Mesothelial cell of epicardium (in vitro differentiated cells): ENCODE data around the gene KLHL9. TPM values are rescaled to one million over a fixed set of nuclear protein-coding genes. Genes with fewer than 3 reads are reported as not detected.

Source experiments
- DNase-seq, 2 experiments: peaks; one replicate each; pipeline ENCODE4 v3.0.0; 2021; ENCODE audit warnings: low spot score in 2 of 2; ENCODE audit not compliant: unreplicated experiment in 2 of 2
- H3K27ac Mint-ChIP-seq: 2 replicates; pipeline ENCODE4 v1.8.0; 2021; ENCODE audit warnings: mixed read lengths
- H3K27me3 Mint-ChIP-seq: 2 replicates; pipeline ENCODE4 v1.8.0; 2021; ENCODE audit warnings: low read depth, mixed read lengths
- H3K36me3 Mint-ChIP-seq: 2 replicates; pipeline ENCODE4 v1.8.0; 2021; ENCODE audit warnings: mixed read lengths
- H3K4me1 Mint-ChIP-seq: 2 replicates; pipeline ENCODE4 v1.8.0; 2021; ENCODE audit warnings: mixed read lengths
- H3K4me3 Mint-ChIP-seq: 2 replicates; pipeline ENCODE4 v1.8.0; 2021; ENCODE audit warnings: mild to moderate bottlenecking, moderate library complexity, mixed read lengths
- H3K9me3 Mint-ChIP-seq: 2 replicates; pipeline ENCODE4 v1.8.0; 2021; ENCODE audit warnings: mixed read lengths
- total RNA-seq: library from RNA; stranded (reverse); gene quantifications from 3 replicates; pipeline ENCODE4 v1.2.1, GENCODE V29; 2021
- TF ChIP-seq, protein P1 (sequence below): fragments of 200-600 bp; sonication (generic); IDR thresholded peaks from one replicate; pipeline ENCODE4 v1.5.0; 2021; ENCODE audit warnings: antibody characterized with exemption; ENCODE audit not compliant: unreplicated experiment

KLHL9 gene
- total RNA-seq, 1 donor from 2014 or later, result 37.5 TPM

GRCh38 chr9:21314152-21314551, 21.1 kb downstream of the KLHL9 start:
- Mint-ChIP-seq H3K27me3 (peaks cover 6% of the 10 kb centered on the region), H3K36me3 (no peaks in the 10 kb centered on the region), H3K9me3 (peaks cover 4% of the 10 kb centered on the region), H3K4me1 (peaks cover 2% of the 10 kb centered on the region), H3K4me3 (no peak overlapping the region), H3K27ac (no peak overlapping the region)
- no peak for DNase-seq
- TF ChIP-seq, protein P1, sequence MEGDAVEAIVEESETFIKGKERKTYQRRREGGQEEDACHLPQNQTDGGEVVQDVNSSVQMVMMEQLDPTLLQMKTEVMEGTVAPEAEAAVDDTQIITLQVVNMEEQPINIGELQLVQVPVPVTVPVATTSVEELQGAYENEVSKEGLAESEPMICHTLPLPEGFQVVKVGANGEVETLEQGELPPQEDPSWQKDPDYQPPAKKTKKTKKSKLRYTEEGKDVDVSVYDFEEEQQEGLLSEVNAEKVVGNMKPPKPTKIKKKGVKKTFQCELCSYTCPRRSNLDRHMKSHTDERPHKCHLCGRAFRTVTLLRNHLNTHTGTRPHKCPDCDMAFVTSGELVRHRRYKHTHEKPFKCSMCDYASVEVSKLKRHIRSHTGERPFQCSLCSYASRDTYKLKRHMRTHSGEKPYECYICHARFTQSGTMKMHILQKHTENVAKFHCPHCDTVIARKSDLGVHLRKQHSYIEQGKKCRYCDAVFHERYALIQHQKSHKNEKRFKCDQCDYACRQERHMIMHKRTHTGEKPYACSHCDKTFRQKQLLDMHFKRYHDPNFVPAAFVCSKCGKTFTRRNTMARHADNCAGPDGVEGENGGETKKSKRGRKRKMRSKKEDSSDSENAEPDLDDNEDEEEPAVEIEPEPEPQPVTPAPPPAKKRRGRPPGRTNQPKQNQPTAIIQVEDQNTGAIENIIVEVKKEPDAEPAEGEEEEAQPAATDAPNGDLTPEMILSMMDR, result no peak

GRCh38 chr9:21311889-21312288, 23.3 kb downstream of the KLHL9 start:
- Mint-ChIP-seq H3K4me1 (no peaks in the 10 kb centered on the region), H3K27ac (no peak overlapping the region), H3K9me3 (peaks cover 4% of the 10 kb centered on the region), H3K27me3 (peaks cover 18% of the 10 kb centered on the region), H3K4me3 (no peak overlapping the region), H3K36me3 (no peaks in the 10 kb centered on the region)
- TF ChIP-seq, protein P1, result no peak
- DNase-seq, result no peak

- Mint-ChIP-seq H3K36me3 (no peaks in the 10 kb centered on the region), H3K27me3 (peaks cover 52% of the 10 kb centered on the region), H3K4me1 (no peaks in the 10 kb centered on the region), H3K9me3 (no peaks in the 10 kb centered on the region), H3K27ac (no peak within 1 kb of the TSS), H3K4me3 (no peak within 1 kb of the TSS)
- TF ChIP-seq, protein P1, result no peak
- DNase-seq, result no peak
These were observed 30.0 kb downstream of the KLHL9 start, which contains the start of gene IFNA5 for GRCh38 chr9:21305213-21305612. TSS of gene IFNA5 (minus strand) at chr9:21305313. CDS start at chr9:21305256, 57 bp downstream.

GRCh38 chr9:21295992-21296391, 39.2 kb downstream of the KLHL9 start:
- TF ChIP-seq, protein P1, result no peak
- Mint-ChIP-seq H3K9me3 (no peaks in the 10 kb centered on the region), H3K36me3 (no peaks in the 10 kb centered on the region), H3K4me3 (no peak overlapping the region), H3K27me3 (peaks cover 47% of the 10 kb centered on the region), H3K27ac (no peak overlapping the region), H3K4me1 (peaks cover 1% of the 10 kb centered on the region)
- no peak for DNase-seq

GRCh38 chr9:21294904-21295538, 40.2 kb downstream of the KLHL9 start:
- TF ChIP-seq, protein P1, result no peak
- Mint-ChIP-seq H3K4me1 (peaks cover 1% of the 10 kb centered on the region), H3K27me3 (peaks cover 43% of the 10 kb centered on the region), H3K27ac (no peak overlapping the region), H3K9me3 (peaks cover 4% of the 10 kb centered on the region), H3K4me3 (no peak overlapping the region), H3K36me3 (no peaks in the 10 kb centered on the region)
- DNase-seq, result no peak
